ENCODE results near the gene GLCCI1.

DNA sequence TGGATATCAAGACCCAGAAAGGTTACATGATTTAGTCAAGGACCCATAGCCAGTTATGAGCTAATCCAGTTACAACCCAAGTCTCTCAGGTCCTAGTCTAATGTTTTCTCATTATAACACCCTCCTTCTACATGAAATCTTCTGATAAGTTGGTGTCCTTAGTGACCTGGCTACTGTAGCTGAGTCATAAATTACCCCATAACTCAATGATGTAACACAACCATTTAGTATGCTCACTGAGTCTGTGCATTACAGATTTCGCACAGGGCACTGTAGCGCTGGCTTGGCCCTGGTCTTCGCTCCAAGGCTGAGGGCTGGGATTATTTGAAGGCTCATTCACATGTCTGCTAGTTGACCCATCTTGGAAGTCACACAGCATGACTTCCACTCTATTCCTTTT is 36.0 kb upstream of the GLCCI1 start:
- TF ChIP-seq, protein P1, sequence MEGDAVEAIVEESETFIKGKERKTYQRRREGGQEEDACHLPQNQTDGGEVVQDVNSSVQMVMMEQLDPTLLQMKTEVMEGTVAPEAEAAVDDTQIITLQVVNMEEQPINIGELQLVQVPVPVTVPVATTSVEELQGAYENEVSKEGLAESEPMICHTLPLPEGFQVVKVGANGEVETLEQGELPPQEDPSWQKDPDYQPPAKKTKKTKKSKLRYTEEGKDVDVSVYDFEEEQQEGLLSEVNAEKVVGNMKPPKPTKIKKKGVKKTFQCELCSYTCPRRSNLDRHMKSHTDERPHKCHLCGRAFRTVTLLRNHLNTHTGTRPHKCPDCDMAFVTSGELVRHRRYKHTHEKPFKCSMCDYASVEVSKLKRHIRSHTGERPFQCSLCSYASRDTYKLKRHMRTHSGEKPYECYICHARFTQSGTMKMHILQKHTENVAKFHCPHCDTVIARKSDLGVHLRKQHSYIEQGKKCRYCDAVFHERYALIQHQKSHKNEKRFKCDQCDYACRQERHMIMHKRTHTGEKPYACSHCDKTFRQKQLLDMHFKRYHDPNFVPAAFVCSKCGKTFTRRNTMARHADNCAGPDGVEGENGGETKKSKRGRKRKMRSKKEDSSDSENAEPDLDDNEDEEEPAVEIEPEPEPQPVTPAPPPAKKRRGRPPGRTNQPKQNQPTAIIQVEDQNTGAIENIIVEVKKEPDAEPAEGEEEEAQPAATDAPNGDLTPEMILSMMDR (IDR thresholded peaks at IDR 0.05) = no peak
- TF ChIP-seq POLR2A (IDR thresholded peaks at IDR 0.05) = no peak

Measured in esophagus squamous epithelium (tissue), 4 donors.